ENCODE results near the gene PPP1R26.

DNA sequence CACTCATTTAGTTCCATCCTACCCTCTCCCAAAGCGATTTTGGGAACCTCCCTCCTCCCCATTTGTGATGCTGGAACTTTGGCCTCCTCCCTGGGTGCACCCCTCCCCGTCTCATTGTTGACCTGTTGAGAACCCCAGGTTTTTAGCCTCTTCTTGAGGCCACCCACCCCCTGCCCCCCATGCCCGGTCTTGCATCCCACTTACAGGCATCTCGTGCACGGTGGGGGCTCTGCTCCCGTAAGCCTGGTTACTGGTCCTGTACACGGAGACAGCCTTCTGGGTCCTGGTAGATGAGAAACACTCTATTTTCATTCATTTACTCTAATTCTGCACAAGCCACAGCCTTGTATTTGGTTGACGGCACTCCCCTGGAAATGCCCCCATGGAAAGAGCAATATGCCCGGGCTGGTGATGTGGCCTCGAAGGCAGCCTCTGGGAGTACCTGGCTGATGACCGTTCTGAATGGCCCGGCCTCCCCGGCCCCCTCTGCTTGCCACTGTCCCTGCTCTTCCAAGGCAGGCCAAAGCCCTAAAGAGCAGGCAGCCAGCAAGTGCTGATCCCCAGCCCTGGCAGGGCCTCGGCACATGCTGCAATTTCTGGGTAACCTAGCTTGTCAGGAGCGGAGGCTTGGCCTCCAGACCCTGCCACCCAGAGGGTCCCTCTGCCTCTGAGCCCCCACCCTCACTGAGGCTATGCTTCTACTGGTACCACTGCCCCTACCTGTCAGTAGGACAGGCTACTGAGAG, 19.0 kb downstream of the PPP1R26 start:
- TF ChIP-seq CTCF (conservative IDR thresholded peaks at IDR 0.05; ENCODE audit: low read depth in 2 of 2) (no peak), REST (IDR thresholded peaks at IDR 0.05; ENCODE audit: unreplicated experiment) (no peak), EZH2phosphoT487 (IDR thresholded peaks at IDR 0.05; ENCODE audit: unreplicated experiment) (no peak), JUNB (IDR thresholded peaks at IDR 0.05; ENCODE audit: unreplicated experiment) (no peak), EZH2 (IDR thresholded peaks at IDR 0.05; ENCODE audit: low read depth, unreplicated experiment) (no peak), CREB1 (CRISPR knock-in tag; IDR thresholded peaks at IDR 0.05; ENCODE audit: low read depth) (no peak), POLR2AphosphoS5 (IDR thresholded peaks at IDR 0.05; ENCODE audit: low read depth) (no peak), STAT1 (IDR thresholded peaks at IDR 0.05; ENCODE audit: unreplicated experiment) (no peak), ZNF331 (CRISPR knock-in tag; IDR thresholded peaks at IDR 0.05; ENCODE audit: low read depth) (no peak), NANOG (IDR thresholded peaks at IDR 0.05; ENCODE audit: borderline replicate concordance) (no peak)

Data from GM23338 (cell line).